ENCODE data around the gene KLHDC10. TPM values are rescaled to one million over a fixed set of nuclear protein-coding genes. Genes with fewer than 3 reads are reported as not detected.

Gene KLHDC10
- polyA plus RNA-seq, 1 experiment, result 29.7 TPM

- DNase-seq (ENCODE audit: low read depth, low spot score), result no peak
- no peak overlapping the region for H3K4me3 ChIP-seq (ENCODE audit: low read depth, low read length)
- ChIA-PET CTCF (interaction anchor here (1.1 kb wide), 1 partner anchor 82 kb away, joined by 4 read pairs; no protein-coding TSS in a partner anchor), POLR2A (no interaction called here)
- TF ChIP-seq CTCF (IDR thresholded peaks at IDR 0.05; ENCODE audit: low read depth, low read length), result no peak
- H3K27ac ChIP-seq (ENCODE audit: low read depth, low read length), result no peak overlapping the region
- peaks cover 10% of the 10 kb centered on the region for H3K9me3 ChIP-seq (ENCODE audit: control insufficient read depth, insufficient read depth, low read length)
- H3K27me3 ChIP-seq (ENCODE audit: control insufficient read depth, insufficient read depth, low read length), result no peaks in the 10 kb centered on the region
Measured at GRCh38 chr7:130154131-130154500, 83.8 kb downstream of the KLHDC10 start.

GRCh38 chr7:130154501-130155317 is 84.4 kb downstream of the KLHDC10 start:
- H3K9me3 ChIP-seq (ENCODE audit: control insufficient read depth, insufficient read depth, low read length), result peaks cover 10% of the 10 kb centered on the region
- no peak for DNase-seq (ENCODE audit: low read depth, low spot score)
- H3K27ac ChIP-seq (ENCODE audit: low read depth, low read length), result no peak overlapping the region
- POLR2A ChIA-PET, result no interaction called here
- H3K27me3 ChIP-seq (ENCODE audit: control insufficient read depth, insufficient read depth, low read length), result no peaks in the 10 kb centered on the region
- no peak overlapping the region for H3K4me3 ChIP-seq (ENCODE audit: low read depth, low read length)
- CTCF ChIA-PET, result interaction anchor here (1.1 kb wide), 1 partner anchor 83 kb away, joined by 4 read pairs; no protein-coding TSS in a partner anchor
- peak; percentile 33 for TF ChIP-seq CTCF (IDR thresholded peaks at IDR 0.05; ENCODE audit: low read depth, low read length)

GRCh38 chr7:130156140-130156539 is 85.8 kb downstream of the KLHDC10 start:
- no peak for TF ChIP-seq CTCF (IDR thresholded peaks at IDR 0.05; ENCODE audit: low read depth, low read length)
- Histone ChIP-seq H3K4me3 (ENCODE audit: low read depth, low read length) (no peak overlapping the region), H3K9me3 (ENCODE audit: control insufficient read depth, insufficient read depth, low read length) (peaks cover 10% of the 10 kb centered on the region), H3K27ac (ENCODE audit: low read depth, low read length) (no peak overlapping the region), H3K27me3 (ENCODE audit: control insufficient read depth, insufficient read depth, low read length) (no peaks in the 10 kb centered on the region)
- POLR2A ChIA-PET, result interaction anchor here (0.7 kb wide), 1 partner anchor 57 kb away, joined by 3 read pairs; no protein-coding TSS in a partner anchor
- DNase-seq (ENCODE audit: low read depth, low spot score), result no peak
- CTCF ChIA-PET, result no interaction called here

GRCh38 chr7:130157700-130158099 is 87.4 kb downstream of the KLHDC10 start:
- no peak for TF ChIP-seq CTCF (IDR thresholded peaks at IDR 0.05; ENCODE audit: low read depth, low read length)
- Histone ChIP-seq H3K9me3 (ENCODE audit: control insufficient read depth, insufficient read depth, low read length) (peaks cover 10% of the 10 kb centered on the region), H3K27me3 (ENCODE audit: control insufficient read depth, insufficient read depth, low read length) (no peaks in the 10 kb centered on the region), H3K4me3 (ENCODE audit: low read depth, low read length) (no peak overlapping the region), H3K27ac (ENCODE audit: low read depth, low read length) (no peak overlapping the region)
- POLR2A ChIA-PET, result no interaction called here
- CTCF ChIA-PET, result no interaction called here
- no peak for DNase-seq (ENCODE audit: low read depth, low spot score)

GRCh38 chr7:130160023-130160422 is 89.7 kb downstream of the KLHDC10 start:
- DNase-seq (ENCODE audit: low read depth, low spot score), result no peak
- no peak overlapping the region for H3K27ac ChIP-seq (ENCODE audit: low read depth, low read length)
- ChIA-PET CTCF (no interaction called here), POLR2A (no interaction called here)
- peaks cover 10% of the 10 kb centered on the region for H3K9me3 ChIP-seq (ENCODE audit: control insufficient read depth, insufficient read depth, low read length)
- TF ChIP-seq CTCF (IDR thresholded peaks at IDR 0.05; ENCODE audit: low read depth, low read length), result no peak
- H3K4me3 ChIP-seq (ENCODE audit: low read depth, low read length), result no peak overlapping the region
- no peaks in the 10 kb centered on the region for H3K27me3 ChIP-seq (ENCODE audit: control insufficient read depth, insufficient read depth, low read length)
